ENCODE data around the gene ALS2CL.
"Not testable (repeated sequence)": the region's sequence is repeated elsewhere in the genome, so short reads cannot be mapped to it uniquely, and the experiment has no call there.

Gene ALS2CL, protein sequence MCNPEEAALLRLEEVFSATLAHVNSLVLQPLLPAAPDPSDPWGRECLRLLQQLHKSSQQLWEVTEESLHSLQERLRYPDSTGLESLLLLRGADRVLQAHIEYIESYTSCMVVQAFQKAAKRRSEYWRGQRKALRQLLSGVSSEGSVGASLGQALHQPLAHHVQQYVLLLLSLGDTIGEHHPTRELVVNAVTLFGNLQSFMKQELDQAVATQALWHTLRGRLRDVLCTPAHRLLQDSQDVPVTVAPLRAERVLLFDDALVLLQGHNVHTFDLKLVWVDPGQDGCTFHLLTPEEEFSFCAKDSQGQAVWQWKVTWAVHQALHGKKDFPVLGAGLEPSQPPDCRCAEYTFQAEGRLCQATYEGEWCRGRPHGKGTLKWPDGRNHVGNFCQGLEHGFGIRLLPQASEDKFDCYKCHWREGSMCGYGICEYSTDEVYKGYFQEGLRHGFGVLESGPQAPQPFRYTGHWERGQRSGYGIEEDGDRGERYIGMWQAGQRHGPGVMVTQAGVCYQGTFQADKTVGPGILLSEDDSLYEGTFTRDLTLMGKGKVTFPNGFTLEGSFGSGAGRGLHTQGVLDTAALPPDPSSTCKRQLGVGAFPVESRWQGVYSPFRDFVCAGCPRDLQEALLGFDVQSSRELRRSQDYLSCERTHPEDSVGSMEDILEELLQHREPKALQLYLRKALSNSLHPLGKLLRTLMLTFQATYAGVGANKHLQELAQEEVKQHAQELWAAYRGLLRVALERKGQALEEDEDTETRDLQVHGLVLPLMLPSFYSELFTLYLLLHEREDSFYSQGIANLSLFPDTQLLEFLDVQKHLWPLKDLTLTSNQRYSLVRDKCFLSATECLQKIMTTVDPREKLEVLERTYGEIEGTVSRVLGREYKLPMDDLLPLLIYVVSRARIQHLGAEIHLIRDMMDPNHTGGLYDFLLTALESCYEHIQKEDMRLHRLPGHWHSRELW

DNA sequence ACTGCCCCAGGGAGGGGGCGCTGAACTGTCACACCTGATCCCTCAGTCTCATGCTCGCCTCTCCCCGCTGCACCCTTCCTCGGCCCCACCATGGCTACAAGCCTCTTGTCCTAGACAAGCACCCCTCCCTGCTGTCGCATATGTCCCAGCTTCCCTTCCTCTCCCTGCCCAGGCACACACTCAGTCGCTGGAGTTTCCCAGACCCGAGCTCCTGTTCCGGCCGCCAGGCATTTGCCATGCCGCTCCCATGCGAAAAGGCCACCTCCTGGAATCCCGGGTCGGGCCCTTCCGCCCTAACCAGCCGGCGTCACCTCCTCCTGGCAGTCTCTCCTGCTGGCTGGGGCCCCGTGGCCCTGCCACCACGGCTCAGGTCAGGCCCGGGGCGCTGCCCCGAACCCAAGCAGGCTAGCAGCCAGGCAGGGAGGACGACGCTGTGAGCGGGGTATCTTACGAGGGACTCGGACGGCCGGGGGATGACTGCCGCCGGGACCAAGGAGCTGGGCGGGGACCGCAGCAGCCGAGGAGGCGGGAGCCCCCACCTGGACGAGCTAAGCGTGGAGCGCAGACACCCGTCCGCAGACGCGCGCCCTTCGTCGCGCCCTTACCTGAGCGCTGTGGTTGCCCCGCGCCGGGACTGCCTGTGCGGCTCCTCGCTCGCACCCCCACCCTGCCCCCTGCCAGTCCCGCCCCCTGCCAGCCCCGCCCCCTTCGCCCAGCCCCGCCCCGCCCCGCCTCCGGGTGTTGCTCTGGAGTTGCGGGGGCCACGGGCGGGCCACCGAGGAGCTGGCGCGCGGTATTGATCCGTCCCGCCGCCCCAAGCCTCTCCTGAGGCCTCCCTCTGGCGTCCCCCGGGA is at the start of gene ALS2CL:
Gene ALS2CL (minus strand): TSS at position 642 of the 854 bp plus-strand sequence. CDS start 4,239 bp downstream, outside the sequence.
- DNase-seq, result no peak

DNA sequence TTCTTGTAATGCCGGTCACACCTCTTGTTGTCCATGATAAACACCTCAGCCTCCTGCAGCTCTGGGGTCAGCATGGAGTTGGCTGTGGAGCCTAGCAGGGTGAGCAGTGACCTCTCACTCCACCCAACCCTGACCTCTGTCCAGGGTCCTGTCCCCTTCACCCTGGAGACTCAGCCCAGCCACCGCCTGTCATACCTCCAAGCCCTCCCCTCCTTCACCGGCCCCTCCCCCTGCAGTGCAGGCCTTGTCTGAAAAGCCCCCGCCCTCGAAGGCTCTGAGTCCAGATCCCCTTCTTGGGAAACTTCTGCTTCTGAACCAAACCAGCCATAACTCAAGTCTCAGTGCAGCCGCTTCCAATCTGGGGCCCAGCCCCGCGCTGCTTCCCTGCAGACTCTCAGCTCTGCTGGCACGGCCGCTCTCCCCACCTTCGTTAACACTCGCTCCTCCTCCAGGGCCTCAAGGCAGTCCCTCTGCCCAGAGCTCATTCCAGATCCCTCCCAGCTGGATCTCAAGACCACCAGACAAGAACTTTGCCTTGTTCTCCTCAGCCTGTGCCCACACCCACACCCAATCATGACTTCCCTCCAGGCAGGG is 49.6 kb upstream of the ALS2CL start:
- no peak for DNase-seq

DNA sequence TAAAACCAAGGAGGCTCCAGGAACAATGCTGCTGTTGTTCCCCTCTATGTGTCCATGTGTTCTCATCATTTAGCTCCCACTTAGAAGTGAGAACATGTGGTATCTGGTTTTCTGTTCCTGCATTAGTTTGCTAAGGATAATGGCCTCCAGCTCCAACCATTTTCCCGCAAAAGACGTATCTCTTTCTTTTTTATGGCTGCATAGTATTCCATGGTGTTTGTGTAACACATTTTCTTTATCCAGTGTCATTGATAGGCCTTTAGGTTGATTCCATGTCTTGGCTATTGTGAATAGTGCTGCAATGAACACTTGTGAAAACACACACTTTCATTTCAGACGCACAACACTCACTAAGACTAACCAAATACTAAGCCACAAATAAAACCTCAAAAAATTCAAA is 46.1 kb upstream of the ALS2CL start:
- DNase-seq, result not testable (repeated sequence)

DNA sequence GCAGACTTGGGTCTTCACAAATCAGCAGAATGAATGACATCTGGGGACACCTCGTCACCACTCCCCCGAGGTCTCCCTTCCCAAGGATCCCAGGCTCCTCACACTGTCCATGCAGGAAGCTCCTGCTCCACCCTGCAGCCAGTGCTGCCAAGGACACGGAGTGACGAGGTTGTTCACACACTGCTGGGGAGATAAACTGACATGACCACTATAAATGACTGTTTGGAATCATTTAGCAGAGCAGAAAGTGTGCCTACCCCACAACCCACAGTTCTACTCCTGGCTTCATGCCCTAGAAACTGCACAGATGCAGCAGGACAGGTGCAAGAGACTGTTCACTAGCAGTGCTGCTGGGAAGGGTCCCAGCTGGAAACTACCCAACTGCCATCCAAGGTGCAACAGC is 43.9 kb upstream of the ALS2CL start:
- DNase-seq, result no peak

DNA sequence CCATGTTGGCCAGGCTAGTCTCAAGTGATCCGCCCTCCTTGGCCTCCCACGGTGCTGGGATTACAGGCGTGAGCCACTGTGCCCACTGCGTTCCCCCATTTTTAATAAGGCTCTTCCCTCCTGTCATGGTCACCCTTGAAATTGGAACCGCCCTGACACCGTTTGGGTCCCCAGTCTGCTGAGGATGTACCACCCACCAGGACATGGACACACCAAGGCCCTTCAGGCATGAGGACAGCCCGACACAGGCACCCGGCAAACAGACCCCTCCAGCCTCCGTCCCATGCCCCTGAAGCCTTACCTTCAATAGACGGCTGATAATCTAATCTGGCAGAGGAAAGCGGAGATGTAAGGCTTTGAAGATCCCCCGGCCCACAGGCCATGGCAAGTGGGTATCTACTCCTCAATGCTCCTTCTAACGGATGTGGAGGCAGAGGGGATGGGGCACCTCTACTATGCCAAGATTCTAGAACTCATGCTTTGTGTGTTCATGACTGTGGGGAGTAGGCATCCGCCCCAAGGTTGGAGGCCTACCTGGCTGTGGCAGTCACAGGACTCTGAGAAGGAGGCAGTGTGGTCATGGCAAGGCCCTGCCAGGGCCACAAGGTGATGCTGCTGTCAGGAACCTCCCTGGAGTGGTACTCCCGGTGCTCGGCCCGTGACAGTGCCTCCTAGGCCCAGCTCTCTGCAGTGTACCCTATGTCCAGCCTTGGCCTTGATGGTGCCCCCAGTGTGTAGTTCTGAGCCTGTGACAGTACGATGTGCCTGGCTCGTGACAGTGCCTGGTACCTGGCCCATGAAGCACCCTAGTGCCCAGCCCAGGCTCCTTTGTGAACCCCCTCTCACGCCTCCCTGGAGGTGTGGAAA is 42.8 kb upstream of the ALS2CL start:
- no peak for DNase-seq

DNA sequence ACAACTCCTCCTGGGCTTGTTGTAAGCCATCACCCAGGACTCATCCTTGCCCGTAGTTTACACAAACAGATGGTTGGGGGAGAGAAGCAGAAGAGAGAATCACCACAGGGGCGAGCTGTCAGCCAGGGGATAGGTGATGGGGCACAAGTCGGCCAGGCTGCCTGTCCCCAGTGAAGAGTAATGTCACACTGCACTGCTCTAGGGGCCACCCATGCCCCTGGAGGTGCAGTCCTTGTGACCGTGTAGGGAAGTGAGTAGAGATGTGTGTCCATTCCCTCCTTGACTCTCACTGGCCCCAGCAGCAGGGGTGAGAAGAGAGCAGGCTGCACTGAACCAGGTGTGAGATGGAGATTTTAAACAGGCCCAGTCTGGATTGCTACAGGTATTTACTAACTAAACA is 41.3 kb upstream of the ALS2CL start:
- no peak for DNase-seq

DNA sequence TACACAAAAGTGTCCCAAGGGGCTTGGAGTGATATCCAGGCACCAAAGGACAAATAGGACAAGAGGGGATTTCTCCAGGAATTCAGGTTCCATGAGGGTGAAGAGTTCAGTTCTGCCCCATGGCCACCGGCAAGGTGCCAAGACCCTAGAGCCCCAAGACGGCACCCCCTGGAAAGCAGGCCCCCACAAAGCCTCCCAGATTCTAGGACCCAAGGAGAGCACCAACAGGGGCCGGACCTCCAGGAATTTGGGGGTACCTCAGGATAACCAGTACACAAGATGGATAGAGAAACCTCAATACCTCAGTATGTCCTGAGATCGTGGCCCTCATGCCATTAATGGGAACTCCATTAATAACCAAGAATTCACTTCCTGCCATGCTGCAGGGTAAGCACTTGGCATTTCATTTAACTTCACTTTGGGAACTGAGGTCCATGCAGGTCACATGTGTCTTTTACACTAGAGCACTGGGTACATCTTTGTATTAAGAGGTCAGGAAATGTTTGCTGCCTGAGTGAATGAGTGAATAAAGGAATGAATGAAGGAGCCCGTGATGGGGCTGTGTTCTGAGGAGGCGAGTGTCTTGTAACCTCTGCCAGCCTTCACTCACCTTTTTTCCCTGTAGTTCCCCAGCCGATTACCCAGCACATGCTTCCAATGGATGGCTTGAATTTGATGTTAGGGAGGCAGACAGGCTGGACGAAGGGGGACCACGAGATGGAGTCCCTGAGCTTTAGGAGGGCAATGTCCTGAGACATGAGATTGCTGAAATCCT is 39.7 kb upstream of the ALS2CL start:
- DNase-seq, result no peak

DNA sequence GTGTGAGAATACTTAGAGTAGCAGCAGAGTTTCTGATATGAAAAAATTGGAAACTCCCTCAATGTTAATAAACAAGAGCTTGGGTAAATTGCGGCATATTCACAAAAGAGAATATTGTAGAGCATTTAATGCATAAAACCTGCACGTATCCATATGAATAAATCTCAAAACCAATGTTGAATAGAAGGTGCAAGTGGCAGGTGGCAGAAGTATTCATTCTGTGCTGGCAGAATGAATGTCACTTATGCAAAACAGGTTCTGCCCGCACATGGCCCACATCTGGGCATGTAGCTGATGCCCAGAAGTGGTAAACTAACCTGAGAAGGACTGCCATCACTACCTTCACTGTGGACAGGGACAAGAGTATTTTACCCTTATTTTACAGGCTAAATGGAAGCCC is 38.3 kb upstream of the ALS2CL start:
- no peak for DNase-seq

DNA sequence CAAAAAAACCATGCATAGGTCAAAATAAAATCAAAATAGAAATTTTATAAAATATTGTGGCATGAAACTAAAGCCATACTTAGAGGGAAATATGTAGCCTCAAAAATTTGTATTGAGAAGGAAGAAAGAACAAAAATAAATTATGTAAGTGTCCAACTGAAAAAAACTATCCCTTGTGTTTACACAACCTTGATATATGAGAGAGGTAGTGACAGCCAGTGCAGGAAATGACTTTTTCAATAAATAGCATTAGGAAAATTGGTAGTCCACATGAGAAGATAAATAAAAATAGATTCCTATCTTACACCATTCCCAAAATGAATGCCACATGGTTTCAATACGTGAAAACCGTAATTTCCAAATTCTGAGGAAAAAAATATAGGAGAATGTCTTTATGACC is 37.3 kb upstream of the ALS2CL start:
- DNase-seq, result no peak

DNA sequence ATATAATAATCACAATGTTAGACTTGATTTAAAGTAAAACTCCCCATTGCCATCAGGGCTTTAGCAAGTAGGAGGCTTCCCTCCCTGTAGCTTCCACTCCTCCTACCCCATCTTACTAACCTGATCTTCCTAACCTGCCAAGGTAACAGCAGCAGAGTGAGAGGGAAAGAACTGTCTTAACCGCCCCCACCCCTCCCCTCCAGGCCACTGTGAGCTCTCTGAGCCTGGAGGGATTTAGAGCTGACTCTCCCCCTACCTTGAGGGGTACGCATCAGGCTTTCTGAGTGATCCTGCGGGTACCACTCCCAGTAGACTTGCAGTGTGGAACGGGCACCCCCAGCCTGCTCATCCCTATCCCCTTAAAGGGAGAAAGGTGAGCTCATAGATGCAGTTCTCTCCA is 35.6 kb upstream of the ALS2CL start:
- no peak for DNase-seq

DNA sequence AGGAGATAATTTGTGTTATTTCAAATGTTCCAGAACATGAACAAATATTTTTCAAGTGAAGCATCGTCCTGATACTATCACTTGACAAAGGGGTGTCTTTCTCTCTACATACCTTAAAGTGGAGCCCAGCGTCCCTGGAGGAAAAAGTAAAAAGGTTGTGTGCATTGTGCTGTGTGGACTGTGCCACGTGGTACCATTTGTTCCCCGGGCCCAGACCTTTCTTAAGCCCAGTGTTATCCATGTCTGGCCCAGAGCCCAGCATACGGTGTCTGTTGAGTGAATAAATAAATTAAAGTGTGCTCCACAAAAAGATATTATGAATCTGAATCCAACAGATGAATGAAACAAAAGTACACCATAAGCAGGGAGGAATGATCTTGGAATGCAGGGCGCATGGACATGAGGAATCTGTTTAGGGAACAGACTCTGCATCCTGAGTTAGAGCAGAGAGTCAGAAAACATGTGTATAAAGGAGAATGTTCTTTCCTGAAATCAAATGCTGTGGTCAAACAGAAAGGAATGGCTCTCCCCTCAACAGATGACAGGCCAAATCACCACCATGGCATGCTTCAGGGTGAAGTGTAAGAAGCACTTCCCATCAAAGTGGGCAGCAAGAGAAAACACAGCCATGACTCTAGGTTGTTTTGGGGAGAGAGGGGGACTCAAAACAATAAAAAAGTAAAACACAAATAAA is 32.3 kb upstream of the ALS2CL start:
- no peak for DNase-seq

DNA sequence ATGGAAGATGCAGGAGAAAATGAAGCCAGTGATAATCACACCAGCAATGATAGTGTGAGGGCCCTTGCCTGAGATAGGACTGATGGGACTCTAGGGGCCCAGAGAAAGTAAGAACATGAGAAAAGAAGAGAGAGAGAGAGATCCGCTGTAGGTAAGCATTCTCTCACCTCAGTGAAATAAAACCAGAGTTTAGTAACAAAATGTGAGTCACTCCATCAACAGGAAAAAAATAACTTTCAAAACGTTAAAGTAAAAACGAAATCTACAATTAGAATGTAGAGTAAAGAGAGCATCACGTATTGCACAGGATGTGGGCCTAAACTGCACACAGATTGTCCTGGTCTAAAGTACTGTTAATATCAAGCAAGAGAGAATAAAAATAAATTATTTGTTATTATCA is 30.9 kb upstream of the ALS2CL start:
- no peak for DNase-seq

DNA sequence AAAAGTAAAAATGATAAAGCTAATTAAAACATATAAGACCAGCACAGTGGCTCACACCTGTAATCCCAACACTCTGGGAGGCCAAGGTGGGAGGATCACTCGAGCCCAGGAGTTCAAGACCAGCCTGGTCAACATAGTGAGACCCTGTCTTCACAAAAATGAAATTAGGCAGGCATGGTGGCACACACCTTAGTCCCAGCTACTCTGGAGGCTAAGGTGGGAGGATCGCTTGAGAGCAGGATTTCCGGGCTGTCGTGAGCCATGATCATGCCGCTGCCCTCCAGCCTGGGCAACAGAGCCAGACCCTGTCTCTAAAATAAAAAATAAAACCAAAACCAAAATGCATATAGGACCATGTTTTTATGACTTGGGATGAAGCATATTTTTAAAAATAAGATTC is 29.0 kb upstream of the ALS2CL start:
- no peak for DNase-seq

DNA sequence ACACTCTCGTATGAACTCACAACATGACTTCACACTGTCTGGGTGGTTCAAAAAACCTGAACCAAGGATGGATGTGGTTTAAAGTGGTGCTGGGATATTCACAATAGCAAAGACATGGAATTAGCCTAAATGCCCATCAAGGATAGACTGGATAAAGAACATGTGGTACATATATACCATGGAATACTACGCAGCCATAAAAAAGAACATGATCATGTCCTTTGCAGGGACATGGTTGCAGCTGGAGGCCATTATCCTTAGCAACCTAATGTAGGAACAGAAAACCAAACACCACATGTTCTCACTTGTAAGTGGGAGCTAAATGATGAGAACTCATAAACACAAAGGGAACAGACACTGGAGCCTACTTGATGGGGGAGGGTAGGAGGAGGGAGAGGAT is 27.5 kb upstream of the ALS2CL start:
- DNase-seq, result no peak

DNA sequence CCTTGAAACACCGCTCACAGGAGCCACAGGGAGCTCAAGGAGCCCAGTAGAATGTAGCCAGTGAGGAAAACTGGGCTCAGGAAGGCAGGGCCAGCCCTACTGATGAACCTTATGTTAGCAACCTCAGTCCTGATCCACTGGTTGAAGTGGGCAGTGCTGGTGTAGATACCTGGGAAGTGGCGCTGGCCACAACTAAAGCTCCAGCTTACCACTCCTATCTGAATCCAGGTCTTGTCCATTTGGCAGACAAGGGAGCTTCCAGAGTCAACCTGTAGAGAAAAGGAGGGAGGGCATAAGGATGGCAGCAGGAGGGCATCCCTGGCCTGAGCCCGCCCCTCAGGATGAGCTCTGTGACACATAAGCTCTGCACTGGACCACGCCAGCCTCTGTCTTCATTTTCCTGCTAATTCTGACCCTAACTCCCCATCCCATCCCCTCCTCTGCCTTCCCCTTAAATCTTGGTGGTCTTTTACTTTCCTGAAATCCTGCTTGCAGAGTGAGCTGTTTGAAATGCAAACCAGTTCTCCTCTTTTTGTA is 26.3 kb upstream of the ALS2CL start:
- DNase-seq, result no peak

DNA sequence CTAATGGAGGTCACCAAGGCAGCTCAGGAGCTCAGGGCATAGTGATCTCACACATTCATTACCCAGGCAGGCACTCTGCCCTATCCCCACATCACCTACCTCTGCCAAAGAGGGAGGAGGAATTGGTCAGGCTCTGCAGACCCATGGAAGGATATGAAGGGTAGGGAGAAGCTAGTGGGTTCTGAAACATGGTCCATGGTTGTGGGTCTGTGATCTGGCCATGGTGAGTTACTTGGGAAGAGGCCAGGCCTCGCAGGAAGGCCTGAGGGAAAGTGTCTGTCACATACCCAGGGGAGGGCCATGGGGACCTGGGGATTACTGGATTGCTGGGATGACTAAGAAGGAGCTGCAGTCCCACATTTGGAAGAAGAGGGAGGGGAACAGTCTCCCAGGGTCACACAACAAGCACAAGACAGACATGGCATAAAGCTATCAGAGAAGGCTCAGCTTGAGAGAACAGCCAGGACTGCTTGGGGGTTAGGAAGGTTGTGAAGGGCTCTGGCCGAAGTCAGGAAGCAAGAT is 25.6 kb upstream of the ALS2CL start:
- DNase-seq, result no peak

DNA sequence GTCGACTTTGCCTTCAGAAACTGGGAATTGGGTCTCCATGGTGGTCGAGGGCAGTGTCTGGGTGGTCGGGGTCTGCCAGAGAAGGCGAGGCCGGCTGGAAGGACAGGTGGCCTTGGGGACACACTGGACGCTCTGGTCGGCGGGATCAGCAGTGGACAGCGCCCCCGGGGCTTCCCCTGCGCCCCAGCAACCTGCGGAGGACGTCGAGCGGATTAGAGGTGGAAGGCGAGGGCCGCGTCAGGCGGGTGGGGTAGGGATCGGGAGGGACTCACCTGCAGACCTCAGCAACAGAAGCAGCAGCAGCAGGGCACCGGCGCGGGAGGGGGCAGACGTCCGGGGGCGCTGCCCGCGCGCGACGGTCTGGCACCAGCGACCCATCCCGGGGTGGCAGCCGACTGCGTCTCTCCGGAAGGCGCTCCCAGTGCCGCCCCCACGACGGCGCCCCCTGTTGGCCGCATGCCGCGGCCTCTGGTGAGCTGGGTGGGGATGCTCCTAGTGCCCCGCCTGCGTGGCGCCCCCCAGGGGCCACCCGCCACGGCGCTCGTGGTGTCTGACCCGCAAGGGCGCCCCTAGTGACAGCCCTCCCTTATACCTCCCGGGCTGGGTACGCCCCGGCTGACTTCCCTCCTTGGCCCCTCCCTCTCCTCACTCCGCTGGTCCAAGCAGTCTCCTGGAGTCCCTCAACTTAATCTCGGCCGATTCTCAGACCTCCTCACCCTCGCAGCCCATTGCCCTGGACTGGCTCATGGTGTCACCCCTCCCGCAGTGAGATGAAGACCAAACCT is 24.2 kb upstream of the ALS2CL start, which contains the start of gene PRSS50:
Gene PRSS50 (minus strand): TSS at position 423 of the 785 bp plus-strand sequence. CDS start 45 bp downstream, at position 378.
- DNase-seq, result no peak
